Measurements from ENCODE around the gene TCTN1.

TCTN1 gene

GRCh38 chr12:110615171-110615570 lies 1.2 kb downstream of the TCTN1 start:
- no peak overlapping the region for H3K27ac ChIP-seq (ENCODE audit: low read depth, low read length)
- H3K9ac ChIP-seq (ENCODE audit: low read length): no peak overlapping the region
- no peaks in the 10 kb centered on the region for H3K9me3 ChIP-seq (ENCODE audit: insufficient read depth, low read length)
- no peaks in the 10 kb centered on the region for H3K27me3 ChIP-seq (ENCODE audit: low read length)
- H2AFZ ChIP-seq (ENCODE audit: low read depth, low read length, severe bottlenecking): no peak overlapping the region
- H3K36me3 ChIP-seq (ENCODE audit: low read length): no peaks in the 10 kb centered on the region
- H3F3A ChIP-seq (ENCODE audit: insufficient read depth): peaks cover 21% of the 10 kb centered on the region; the same call in 1 of the 2 replicates
- no peak overlapping the region for H3K4me3 ChIP-seq (ENCODE audit: insufficient read depth, low read length, poor library complexity, severe bottlenecking)
- H3K4me2 ChIP-seq (ENCODE audit: low read depth, low read length, poor library complexity, severe bottlenecking): peak overlapping the region; percentile 66
- no peaks in the 10 kb centered on the region for H3K79me2 ChIP-seq (ENCODE audit: insufficient read depth, low read length)
- TF ChIP-seq, protein P1, sequence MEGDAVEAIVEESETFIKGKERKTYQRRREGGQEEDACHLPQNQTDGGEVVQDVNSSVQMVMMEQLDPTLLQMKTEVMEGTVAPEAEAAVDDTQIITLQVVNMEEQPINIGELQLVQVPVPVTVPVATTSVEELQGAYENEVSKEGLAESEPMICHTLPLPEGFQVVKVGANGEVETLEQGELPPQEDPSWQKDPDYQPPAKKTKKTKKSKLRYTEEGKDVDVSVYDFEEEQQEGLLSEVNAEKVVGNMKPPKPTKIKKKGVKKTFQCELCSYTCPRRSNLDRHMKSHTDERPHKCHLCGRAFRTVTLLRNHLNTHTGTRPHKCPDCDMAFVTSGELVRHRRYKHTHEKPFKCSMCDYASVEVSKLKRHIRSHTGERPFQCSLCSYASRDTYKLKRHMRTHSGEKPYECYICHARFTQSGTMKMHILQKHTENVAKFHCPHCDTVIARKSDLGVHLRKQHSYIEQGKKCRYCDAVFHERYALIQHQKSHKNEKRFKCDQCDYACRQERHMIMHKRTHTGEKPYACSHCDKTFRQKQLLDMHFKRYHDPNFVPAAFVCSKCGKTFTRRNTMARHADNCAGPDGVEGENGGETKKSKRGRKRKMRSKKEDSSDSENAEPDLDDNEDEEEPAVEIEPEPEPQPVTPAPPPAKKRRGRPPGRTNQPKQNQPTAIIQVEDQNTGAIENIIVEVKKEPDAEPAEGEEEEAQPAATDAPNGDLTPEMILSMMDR (IDR thresholded peaks at IDR 0.05; ENCODE audit: insufficient read depth, low read length, poor library complexity, severe bottlenecking): no peak
- no peak for TF ChIP-seq EZH2phosphoT487 (conservative IDR thresholded peaks at IDR 0.05; ENCODE audit: low read length)
- H3K9me2 ChIP-seq (replicated peaks; ENCODE audit: insufficient read depth, low read length): no peaks in the 10 kb centered on the region
- no peaks in the 10 kb centered on the region for H4K20me1 ChIP-seq (ENCODE audit: low read depth, low read length)

DNA sequence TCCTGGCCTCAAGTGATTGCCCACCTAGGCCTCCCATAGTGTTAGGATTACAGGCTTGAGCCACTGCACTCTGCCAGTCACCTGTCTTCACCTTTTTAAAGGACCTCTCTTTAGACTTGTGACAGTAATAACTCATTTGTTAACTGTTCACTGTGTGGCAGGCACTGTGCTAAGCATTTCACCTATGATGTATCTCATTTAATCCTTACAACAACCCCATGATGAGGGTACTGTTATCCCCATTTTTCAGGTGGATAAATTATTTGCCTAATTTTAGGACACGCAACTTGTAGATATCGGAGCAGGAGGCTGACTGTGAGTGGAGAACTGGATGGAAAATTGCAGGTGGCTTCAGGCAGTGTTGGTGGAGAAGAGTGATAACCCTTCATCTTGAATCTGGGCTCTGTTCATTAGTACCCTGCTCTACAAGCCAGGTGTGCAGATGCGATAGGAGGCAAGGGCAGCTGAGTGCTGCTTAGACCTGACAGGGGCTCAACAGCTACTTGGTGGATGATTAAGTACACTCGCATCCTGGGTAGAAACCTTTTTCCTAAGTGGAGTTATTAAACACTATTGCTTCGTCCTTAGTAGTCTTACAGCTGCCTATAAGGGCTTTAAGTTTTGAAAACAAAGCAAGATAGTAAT lies 2.7 kb downstream of the TCTN1 start:
- no peak overlapping the region for H3K27ac ChIP-seq (ENCODE audit: low read depth, low read length)
- no peaks in the 10 kb centered on the region for H4K20me1 ChIP-seq (ENCODE audit: low read depth, low read length)
- H3F3A ChIP-seq (ENCODE audit: insufficient read depth): peaks cover 30% of the 10 kb centered on the region
- no peak overlapping the region for H3K9ac ChIP-seq (ENCODE audit: low read length)
- H3K9me3 ChIP-seq (ENCODE audit: insufficient read depth, low read length): no peaks in the 10 kb centered on the region
- no peak overlapping the region for H3K4me2 ChIP-seq (ENCODE audit: low read depth, low read length, poor library complexity, severe bottlenecking)
- H3K36me3 ChIP-seq (ENCODE audit: low read length): no peaks in the 10 kb centered on the region
- no peaks in the 10 kb centered on the region for H3K79me2 ChIP-seq (ENCODE audit: insufficient read depth, low read length)
- TF ChIP-seq, protein P1 (IDR thresholded peaks at IDR 0.05; ENCODE audit: insufficient read depth, low read length, poor library complexity, severe bottlenecking): no peak
- TF ChIP-seq EZH2phosphoT487 (conservative IDR thresholded peaks at IDR 0.05; ENCODE audit: low read length): no peak
- H2AFZ ChIP-seq (ENCODE audit: low read depth, low read length, severe bottlenecking): no peak overlapping the region
- H3K4me3 ChIP-seq (ENCODE audit: insufficient read depth, low read length, poor library complexity, severe bottlenecking): no peak overlapping the region
- H3K27me3 ChIP-seq (ENCODE audit: low read length): no peaks in the 10 kb centered on the region
- no peaks in the 10 kb centered on the region for H3K9me2 ChIP-seq (replicated peaks; ENCODE audit: insufficient read depth, low read length)

GRCh38 chr12:110619534-110619953 lies 5.6 kb downstream of the TCTN1 start:
- Histone ChIP-seq H3K27me3 (ENCODE audit: low read length) (no peaks in the 10 kb centered on the region), H3K27ac (ENCODE audit: low read depth, low read length) (peak overlapping the region; percentile 86), H3F3A (ENCODE audit: insufficient read depth) (peaks cover 32% of the 10 kb centered on the region), H3K36me3 (ENCODE audit: low read length) (no peaks in the 10 kb centered on the region), H3K4me3 (ENCODE audit: insufficient read depth, low read length, poor library complexity, severe bottlenecking) (peak overlapping the region; percentile 33), H3K9ac (ENCODE audit: low read length) (peak overlapping the region; percentile 52), H3K4me2 (ENCODE audit: low read depth, low read length, poor library complexity, severe bottlenecking) (peak overlapping the region; percentile 63), H4K20me1 (ENCODE audit: low read depth, low read length) (no peaks in the 10 kb centered on the region), H2AFZ (ENCODE audit: low read depth, low read length, severe bottlenecking) (no peak overlapping the region), H3K9me3 (ENCODE audit: insufficient read depth, low read length) (no peaks in the 10 kb centered on the region), H3K79me2 (ENCODE audit: insufficient read depth, low read length) (no peaks in the 10 kb centered on the region), H3K9me2 (replicated peaks; ENCODE audit: insufficient read depth, low read length) (no peaks in the 10 kb centered on the region)
- TF ChIP-seq, protein P1 (IDR thresholded peaks at IDR 0.05; ENCODE audit: insufficient read depth, low read length, poor library complexity, severe bottlenecking): peak; percentile 20
- no peak for TF ChIP-seq EZH2phosphoT487 (conservative IDR thresholded peaks at IDR 0.05; ENCODE audit: low read length)
